GM21723 (cell line): ENCODE data around the gene TYRP1.

Experiments
- ATAC-seq: cut with Tn5 transposase; IDR thresholded peaks from one replicate; pipeline ENCODE4 v1.9.1; 2021; ENCODE audit warnings: mild to moderate bottlenecking, moderate library complexity; ENCODE audit not compliant: unreplicated experiment

TYRP1 gene

DNA sequence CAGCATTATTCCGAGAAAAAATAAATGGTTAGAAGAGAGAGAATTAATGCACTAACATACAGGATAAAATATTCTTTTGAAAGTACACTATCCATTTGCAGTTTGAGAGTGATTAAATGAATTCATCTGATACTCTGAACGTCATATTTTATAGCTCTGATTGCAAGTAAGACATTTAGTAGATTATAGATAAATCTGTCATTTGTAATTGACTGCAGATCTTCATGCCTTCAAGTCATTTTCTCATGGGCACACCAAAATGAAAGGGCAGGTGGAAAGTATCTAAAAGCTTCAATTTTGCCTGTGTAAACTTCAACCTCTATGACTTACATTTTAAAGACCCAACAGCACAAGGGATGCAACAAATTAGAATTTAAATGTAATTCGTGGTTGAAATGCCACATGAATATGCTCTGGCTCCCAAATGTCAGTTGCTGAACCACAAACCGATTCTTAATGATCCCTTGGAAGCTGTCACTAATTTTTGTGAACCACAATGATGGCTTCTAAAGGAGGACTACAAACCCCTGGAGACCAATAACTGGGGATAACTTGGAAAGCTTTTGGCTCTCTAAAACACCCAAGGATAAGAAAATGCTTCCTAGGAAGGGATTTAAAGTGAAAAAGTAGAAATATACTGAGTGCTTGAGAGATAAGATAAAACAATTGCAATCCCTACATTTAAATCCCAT, 3.9 kb downstream of the TYRP1 start:
- no peak for ATAC-seq

- ATAC-seq, result no peak
Measured at GRCh38 chr9:12697719-12698118, 4.5 kb downstream of the TYRP1 start.

DNA sequence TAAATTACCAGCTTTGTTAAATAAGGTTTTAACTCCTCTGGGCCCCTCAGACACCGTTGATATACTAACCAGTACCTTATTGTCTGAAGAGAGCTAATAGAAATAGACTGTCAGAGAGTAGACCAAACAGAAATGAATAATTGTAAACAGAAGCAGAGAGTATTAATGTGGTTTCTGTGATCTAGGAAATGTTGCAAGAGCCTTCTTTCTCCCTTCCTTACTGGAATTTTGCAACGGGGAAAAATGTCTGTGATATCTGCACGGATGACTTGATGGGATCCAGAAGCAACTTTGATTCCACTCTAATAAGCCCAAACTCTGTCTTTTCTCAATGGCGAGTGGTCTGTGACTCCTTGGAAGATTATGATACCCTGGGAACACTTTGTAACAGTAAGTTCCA, 5.1 kb downstream of the TYRP1 start:
- ATAC-seq, result no peak

GRCh38 chr9:12698986-12699385, 5.8 kb downstream of the TYRP1 start:
- no peak for ATAC-seq

- no peak for ATAC-seq
Measured at GRCh38 chr9:12699529-12699928, 6.3 kb downstream of the TYRP1 start.

GRCh38 chr9:12701126-12701525, 7.9 kb downstream of the TYRP1 start:
- no peak for ATAC-seq

DNA sequence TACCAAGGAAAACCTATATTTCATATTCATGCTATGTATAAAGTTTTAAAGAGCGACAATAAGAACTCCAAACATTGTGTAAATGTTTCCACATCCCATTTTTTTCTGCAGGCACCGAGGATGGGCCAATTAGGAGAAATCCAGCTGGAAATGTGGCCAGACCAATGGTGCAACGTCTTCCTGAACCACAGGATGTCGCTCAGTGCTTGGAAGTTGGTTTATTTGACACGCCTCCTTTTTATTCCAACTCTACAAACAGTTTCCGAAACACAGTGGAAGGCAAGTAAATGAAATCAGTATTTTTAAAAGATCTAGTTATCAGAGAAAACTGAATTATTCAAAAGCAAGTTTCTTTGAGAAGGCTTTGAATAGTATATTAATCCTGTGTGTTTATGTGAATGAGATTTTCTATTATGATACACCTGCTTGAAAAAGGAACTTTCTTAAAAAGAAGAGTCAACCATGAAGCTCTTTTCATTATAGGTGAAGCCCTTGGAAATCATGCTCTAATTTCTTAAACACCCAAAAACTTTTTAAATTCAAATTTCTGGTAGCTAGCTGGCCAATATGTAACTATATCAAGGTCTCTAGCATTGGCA, 9.1 kb downstream of the TYRP1 start:
- no peak for ATAC-seq

DNA sequence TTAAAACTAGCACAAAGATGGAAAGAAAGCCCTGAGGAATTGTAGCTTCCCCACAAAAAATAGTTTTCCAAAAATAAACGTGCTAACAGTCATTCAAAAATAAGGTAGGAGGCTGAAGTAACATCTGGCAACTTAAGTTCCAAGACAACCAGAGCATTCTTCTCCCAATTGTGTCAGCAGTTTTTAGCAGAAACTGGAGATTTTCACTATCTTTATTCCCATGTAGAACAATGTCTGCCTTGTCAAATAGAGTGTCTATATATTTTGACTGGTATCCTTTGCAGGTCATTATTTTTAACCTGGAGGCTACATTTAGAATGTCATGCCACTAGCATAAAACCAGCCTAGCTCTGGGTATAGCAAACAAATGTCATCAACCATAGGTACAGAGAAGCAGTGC, 10.8 kb downstream of the TYRP1 start:
- no peak for ATAC-seq

DNA sequence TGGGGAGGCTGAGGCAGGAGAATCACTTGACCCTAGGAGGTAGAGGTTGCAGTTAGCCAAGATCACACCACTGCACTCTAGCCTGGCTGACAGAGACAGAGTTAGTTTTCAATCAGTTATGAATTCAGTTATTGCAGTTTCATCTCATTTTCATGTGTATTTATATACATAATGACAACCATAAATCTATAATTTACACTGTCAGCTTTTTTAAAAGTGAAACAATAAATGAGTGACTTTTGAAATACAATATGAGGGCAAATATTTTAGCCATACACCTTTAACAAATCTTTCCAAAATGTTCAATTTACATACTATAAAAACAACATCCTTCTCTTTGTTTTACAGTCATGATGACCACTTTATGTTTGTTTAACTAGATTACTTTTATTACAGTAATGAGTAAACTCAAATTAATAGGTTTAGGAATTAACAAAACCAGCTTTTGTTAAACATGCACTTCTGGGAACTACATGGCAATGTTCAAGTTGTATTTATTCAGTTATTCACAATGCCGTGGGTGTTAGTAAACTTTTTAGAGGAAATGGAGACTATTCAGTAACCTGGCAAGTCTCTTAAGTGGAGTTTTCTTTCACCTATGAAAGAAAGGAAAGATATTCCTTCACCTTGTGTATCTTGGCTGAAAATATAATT, 12.7 kb downstream of the TYRP1 start:
- no peak for ATAC-seq

GRCh38 chr9:12708562-12709298, 15.5 kb downstream of the TYRP1 start:
- ATAC-seq, result no peak

DNA sequence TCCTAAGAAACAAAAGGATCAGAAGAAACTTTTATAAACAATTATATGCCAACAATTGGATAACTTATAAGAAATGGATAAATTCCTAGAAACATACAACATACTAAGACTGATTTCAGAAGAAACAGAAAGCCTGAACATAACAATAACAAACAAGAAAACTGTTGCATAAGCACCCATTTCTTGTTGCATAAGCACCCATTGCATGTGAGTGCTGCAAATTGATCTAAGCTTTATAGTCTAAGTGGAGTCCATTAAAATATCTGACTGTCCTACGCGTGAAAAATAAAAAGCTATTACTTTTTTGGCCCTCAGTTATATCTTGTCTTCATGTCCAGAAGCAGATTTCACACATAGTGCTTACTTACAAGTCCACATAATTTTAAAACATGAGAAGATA, 19.3 kb downstream of the TYRP1 start:
- no peak for ATAC-seq

DNA sequence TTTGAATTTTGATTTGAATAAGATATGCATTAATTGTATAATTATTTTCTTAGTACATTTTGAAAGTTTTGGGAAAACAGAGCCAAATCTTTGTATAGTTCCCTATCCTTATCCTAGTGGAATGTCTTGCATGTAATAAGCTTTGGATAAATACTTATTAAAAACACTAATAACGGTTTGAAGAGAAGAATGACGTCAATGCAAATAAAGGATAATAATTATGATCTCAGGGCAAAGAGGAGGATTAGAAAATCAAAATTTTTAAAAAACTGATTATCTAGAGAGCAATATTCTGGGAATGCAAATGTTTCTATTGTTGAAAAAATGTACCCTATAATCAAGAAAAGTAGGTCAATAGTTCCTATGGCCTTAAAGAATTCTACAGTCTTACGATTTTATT, 22.1 kb downstream of the TYRP1 start:
- no peak for ATAC-seq

DNA sequence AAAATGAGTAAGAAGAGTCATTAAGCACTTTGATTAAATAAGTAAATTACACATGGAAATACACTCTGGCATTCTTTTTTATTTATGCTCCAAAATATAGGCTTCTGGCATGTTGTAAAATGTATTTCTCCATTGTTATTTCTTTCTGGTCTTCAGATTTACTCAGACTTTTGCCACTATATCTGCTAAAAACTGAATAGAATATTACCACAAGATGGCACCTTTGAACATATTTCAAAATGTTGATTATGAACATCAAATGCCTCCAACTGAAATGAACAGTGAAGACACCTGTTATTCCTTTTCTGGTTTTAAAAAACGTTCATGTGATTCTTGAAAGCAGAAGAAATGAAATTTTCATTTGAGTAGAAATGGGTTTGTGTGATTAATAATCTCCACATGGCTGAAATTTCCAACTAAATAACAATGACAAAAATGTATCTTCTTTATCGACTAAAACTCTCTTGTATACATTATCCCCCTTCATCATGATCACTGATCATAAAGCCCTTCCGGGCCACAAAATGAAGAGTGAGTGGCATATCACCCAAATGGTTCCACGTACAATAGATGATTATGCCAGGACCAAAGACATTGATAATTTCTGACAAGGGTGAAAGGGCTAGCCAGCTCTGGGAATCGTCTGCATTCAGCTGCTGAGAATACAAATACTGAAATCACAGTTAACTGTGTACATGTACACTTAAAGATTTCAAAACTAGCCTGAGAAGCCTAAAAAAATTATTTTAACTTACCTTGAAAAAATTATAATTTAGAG, 23.8 kb downstream of the TYRP1 start:
- ATAC-seq, result no peak

- no peak for ATAC-seq
Measured at GRCh38 chr9:12717907-12718306, 24.7 kb downstream of the TYRP1 start.

DNA sequence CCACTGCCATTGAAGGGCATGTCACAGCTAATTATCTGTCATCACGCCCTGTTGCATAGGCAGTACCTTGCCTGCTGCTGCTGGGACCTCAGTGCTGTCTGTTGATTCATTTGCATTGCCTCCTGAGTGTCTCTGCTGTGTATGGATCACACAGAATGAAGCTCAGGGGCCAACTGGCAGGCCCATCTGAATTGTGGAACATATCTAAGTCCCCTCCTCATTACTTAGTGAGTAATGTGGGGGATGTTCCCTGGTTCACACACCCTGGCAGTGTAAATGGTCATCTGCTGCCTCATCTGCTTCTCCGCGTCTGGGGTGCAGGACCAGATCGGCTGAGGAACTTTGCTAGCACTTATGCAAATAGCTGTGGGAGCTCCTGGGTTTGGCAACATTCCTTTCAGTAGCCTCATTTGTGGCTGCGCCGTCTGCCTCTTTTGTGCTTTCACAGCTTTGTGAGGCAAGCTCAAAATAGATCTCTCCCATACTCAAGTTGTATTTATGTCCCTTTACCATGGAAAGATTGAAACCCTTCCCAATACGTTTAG, 25.4 kb downstream of the TYRP1 start:
- no peak for ATAC-seq

DNA sequence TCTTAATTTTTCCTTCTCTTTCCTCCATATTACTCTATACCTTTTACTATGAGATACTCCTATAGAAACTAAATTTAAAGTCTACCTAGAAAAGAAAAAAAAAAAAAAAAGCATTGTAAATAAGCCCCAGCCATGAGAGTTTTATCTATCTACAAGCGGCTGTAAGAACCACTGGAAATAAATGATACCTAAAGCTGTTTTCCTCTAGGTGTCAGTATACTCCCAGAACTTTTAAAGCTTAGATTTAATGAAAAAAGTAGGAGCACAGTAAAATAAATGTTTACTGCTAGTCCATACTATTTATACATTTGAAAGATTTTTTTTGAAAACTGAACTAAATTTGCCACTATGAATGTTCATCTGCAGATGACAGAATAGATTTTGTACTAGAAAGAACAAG, 26.2 kb downstream of the TYRP1 start:
- ATAC-seq, result no peak

GRCh38 chr9:12720551-12720950, 27.4 kb downstream of the TYRP1 start:
- no peak for ATAC-seq

- ATAC-seq, result no peak
Measured at GRCh38 chr9:12722131-12722530, 28.9 kb downstream of the TYRP1 start.

DNA sequence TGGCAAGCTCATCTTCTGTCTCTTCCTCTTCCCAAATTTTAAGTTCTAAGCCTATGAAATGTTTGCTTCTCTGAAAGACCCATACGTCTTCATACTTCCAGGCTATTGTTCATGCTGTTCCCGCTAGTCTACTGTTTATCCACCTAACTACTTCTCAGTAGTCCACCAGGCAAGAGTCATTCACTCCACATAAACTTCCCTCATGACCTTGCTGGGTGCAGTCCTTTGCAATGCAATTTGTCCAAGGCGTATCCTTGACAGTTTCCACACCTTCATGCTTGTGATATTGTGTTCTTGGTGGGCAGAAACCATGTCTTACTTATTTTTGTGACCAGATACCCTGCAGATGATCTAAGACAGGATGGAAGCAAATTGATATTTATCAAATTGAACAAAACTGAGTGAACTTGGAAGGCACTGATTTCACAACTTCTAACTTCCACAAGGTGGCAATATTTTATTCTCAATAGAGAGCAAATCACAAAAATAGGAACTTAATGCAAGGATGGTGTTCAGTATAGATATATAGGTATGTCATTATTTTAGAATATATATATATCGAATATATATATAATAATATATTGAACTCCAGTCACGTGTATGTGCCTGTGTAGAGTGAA, 30.3 kb downstream of the TYRP1 start:
- ATAC-seq, result no peak

- no peak for ATAC-seq
Measured at GRCh38 chr9:12726795-12727194, 33.6 kb downstream of the TYRP1 start.
